GM18502 (cell line): ENCODE data around the gene PRUNE2.
"Not testable (repeated sequence)": the region's sequence is repeated elsewhere in the genome, so short reads cannot be mapped to it uniquely, and the experiment has no call there.

Experiments
- ATAC-seq: cut with Tn5 transposase; IDR thresholded peaks from one replicate; pipeline ENCODE4 v1.9.1; 2021; ENCODE audit warnings: mild to moderate bottlenecking; ENCODE audit not compliant: unreplicated experiment, poor library complexity

The PRUNE2 gene

GRCh38 chr9:76877961-76878360, 28.0 kb downstream of the PRUNE2 start:
- no peak for ATAC-seq

DNA sequence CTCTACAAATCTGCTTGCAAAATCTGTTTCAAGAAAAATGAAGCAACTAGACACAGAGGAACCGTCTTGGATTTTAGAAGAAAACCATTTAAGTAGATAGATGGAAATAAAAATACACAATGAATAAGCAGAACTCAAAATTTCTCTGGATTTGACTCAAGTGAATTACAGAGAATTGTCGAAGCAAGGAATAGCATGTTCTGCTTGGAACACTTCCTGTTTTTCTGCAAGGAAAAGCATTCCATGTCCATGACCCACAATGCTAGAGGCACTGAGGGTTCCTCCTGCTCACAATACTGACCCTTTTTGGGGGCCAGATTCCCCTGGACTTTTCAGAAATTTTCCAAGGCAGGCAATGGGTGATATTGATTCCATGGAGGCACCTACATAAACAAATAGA, 29.8 kb downstream of the PRUNE2 start:
- ATAC-seq, result no peak

DNA sequence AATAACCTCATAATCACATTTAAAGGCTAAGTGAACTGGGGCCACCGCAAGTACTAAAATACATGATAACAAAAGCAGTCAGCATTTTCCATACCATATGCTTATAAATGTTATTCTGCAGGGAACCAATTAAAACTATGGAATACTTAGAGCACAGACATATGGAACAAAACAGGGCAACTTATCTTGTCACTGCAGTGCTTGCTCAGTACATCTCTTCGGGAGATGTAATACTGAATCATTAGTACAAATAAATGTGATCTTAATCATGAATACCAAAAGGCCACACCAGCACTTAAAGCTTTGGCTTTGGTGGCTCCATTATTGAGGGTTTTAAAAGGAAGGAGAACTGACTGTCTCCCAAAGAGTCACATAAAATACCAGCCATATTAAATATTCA, 32.1 kb downstream of the PRUNE2 start:
- no peak for ATAC-seq

- no peak for ATAC-seq
Observed at GRCh38 chr9:76873056-76873792, 32.7 kb downstream of the PRUNE2 start.

GRCh38 chr9:76868897-76869296, 37.0 kb downstream of the PRUNE2 start:
- no peak for ATAC-seq

DNA sequence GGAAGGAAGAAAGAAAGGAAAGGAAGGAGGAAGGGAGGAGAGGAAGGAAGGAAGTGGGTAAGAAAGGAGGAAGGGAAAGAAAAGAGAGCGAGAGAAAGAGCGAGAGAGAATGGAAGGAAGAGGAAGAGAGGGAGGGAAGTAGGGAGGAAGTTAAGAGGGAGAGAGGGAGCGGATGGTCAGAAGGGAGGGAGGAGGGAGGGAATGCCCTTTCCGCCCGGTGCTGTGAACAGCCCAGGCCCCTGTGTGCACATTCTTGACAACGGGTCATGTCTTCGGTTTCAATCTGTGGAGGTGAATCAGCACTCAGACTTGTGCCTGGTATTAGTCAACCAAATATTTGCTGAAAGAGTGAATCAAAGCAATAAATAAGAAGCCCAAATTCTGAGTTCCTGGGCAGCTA, 39.2 kb downstream of the PRUNE2 start:
- ATAC-seq, result no peak

GRCh38 chr9:76863832-76864231, 42.1 kb downstream of the PRUNE2 start:
- no peak for ATAC-seq

DNA sequence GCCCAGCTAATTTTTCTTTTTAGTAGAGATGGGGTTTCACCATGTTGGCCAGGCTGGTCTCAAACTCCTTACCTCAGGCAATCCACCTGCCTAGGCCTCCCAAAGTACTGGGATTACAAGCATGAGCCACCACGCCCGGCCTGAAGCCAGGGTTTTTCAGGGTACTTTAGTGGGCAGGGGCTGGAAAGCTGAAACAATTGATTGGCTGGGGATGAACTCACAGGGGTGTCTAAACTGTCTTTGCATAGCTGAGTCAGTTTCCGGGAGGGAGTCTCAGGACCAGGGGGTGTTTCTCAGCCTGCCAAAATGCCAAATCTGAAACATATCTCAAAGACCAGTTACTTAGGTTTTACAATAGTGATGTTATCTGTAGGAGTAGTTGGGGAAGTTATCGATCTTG, 46.1 kb downstream of the PRUNE2 start:
- ATAC-seq, result no peak

DNA sequence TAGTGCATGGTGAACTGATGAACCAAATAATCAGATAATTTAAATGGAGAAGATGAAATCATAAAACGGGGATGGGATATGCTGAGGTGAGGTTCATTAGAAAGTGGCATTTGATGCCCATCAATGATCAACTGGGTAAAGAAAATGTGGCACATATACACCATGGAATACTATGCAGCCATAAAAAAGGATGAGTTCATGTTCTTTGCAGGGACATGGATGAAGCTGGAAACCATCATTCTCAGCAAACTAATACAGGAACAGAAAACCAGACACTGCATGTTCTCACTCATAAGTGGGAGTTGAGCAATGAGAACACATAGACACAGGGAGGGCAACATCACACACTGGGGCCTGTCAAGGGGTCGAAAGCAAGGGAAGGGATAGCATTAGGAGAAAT, 47.7 kb downstream of the PRUNE2 start:
- ATAC-seq, result not testable (repeated sequence)

- no peak for ATAC-seq
Observed at GRCh38 chr9:76856016-76856415, 49.9 kb downstream of the PRUNE2 start.

- no peak for ATAC-seq
Observed at GRCh38 chr9:76855015-76855414, 50.9 kb downstream of the PRUNE2 start.

- ATAC-seq, result no peak
Observed at GRCh38 chr9:76852026-76852425, 53.9 kb downstream of the PRUNE2 start.

GRCh38 chr9:76846297-76846696, 59.6 kb downstream of the PRUNE2 start:
- ATAC-seq, result no peak

DNA sequence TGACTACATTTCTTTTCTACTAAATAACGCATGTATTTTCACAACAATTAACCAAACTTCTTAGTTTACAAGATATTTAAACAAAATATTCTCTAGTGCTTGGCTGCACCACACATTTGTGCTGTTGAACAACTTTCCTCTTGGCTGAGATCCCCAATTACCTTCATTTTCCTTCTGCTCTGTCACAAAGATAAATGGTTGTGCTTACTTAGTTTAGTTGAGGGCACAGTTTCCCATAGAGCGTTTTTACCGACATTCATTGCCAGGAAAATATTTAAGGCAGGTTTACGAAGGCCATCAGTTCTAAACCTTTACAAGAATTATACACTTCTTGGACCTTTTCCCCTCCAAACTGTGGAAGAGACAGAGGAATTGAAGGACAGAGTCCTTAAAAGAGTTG, 60.7 kb downstream of the PRUNE2 start:
- ATAC-seq, result no peak

GRCh38 chr9:76835571-76836283, 70.2 kb downstream of the PRUNE2 start:
- no peak for ATAC-seq

GRCh38 chr9:76828447-76828846, 77.5 kb downstream of the PRUNE2 start:
- no peak for ATAC-seq

GRCh38 chr9:76827296-76828080, 78.4 kb downstream of the PRUNE2 start:
- no peak for ATAC-seq

GRCh38 chr9:76820431-76820830, 85.5 kb downstream of the PRUNE2 start:
- ATAC-seq, result no peak

GRCh38 chr9:76818271-76818670, 87.6 kb downstream of the PRUNE2 start:
- no peak for ATAC-seq

GRCh38 chr9:76817489-76817888, 88.4 kb downstream of the PRUNE2 start:
- ATAC-seq, result no peak

DNA sequence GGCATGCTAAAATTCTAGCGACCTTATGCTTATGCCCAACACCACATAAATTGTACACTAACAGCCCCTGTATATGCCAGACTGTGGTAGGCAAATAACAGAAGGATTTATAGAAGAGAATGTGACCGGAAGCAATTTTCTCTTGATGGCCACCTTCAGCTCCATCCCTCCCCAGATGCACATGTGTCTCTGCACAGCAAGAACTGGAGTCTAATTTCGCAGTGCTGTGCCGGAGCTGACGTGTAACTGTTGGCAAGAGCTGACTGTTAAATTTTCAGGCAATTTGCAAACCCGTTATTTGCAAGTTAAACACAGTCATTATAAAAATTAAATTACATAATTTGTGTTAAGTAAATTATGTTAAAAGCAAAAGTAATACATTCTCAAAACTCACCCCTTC, 93.3 kb downstream of the PRUNE2 start:
- no peak for ATAC-seq
